NOMO-1 treated with dmso at 0.1 percent for 144 hours (cell line): ENCODE data around the gene PKD2.
"Not testable (repeated sequence)": the region's sequence is repeated elsewhere in the genome, so short reads cannot be mapped to it uniquely, and the experiment has no call there.

Experiments used
- DNase-seq: peaks from one replicate; lab custom pipeline; 2025; ENCODE audit not compliant: unreplicated experiment; lab: John Stamatoyannopoulos, UW

PKD2 gene

DNA sequence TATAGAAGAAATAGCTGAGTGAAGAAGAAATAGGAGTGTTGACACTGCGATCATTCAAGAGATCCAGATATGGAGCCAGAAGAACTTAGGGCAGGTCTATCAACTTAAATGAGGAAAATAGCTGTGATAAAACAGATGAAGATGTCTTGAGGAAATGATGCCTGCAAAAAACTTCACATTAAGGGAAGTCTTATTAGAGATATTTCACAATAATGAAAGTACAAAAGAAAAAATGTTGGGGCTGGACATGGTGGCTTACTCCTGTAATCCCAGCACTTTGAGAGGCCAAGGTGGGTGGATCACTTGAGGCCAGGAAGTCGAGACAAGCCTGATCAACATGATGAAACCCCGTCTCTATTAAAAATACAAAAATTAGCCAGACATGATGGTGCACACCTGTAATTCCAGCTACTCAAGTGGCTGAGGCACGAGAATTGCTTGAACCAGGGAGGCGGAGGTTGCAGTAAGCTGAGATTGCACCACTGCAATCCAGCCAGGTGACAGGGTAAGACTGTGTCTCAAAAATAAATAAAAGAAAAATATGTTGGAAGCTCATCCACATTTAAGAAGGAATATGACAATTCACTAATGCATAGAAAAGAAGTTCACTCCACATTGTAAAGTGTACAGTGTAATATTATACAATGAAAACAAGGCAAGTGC is 56.3 kb downstream of the PKD2 start:
- no peak for DNase-seq

- DNase-seq: no peak
Measured at GRCh38 chr4:88064410-88064809, 57.0 kb downstream of the PKD2 start.

DNA sequence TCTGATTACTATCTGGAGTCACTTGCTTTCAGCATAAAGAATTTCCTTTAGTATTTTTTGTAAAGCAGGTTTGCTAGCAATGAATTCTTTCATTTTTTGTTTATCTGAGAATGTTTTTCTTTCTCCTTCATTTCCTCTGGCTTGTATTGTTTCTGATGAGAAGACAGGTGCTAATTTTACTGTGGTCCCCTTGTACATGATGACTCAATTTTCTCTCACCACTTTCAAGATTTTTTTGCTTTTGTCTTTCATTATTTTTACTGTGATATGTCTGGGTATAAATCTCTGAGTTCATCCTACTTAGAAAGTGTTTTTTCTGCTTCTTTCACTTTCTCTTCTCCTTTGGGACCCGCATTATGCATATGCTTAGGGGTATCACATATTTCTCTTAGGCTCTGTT is 62.6 kb downstream of the PKD2 start:
- no peak for DNase-seq

DNA sequence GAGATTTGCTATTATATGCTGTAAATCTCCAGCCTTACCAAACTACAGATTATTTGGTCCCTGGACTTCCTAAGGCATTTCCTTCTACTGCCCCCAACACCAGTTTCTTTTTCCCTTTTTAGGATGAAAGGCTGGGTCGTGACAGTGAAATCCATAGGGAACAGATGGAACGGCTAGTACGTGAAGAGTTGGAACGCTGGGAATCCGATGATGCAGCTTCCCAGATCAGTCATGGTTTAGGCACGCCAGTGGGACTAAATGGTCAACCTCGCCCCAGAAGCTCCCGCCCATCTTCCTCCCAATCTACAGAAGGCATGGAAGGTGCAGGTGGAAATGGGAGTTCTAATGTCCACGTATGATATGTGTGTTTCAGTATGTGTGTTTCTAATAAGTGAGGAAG is 67.9 kb downstream of the PKD2 start:
- no peak for DNase-seq

GRCh38 chr4:88077911-88078524 is 70.6 kb downstream of the PKD2 start:
- DNase-seq: no peak

DNA sequence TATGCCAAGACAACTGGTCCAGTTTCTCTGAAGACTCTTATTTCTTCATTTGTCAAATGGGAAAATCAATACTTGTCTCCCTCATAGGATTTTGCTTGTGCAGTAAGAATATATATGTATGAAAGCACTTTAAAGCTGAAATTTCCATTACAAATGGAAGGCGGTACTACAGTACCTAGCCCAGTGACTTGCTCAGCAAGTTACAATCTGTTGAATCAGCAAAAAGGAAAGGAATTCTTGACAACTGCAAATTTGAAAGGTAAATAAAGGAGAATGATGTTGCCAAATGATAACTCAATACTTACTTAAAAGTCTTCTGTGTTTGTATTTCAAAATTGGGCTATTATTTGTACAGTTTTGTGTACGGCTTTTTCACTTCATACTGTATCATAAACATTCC is 71.1 kb downstream of the PKD2 start:
- no peak for DNase-seq

- no peak for DNase-seq
Measured at GRCh38 chr4:88080626-88081025, 73.2 kb downstream of the PKD2 start.

- no peak for DNase-seq
Measured at GRCh38 chr4:88087004-88087403, 79.6 kb downstream of the PKD2 start.

- no peak for DNase-seq
Measured at GRCh38 chr4:88090898-88091297, 83.5 kb downstream of the PKD2 start.

DNA sequence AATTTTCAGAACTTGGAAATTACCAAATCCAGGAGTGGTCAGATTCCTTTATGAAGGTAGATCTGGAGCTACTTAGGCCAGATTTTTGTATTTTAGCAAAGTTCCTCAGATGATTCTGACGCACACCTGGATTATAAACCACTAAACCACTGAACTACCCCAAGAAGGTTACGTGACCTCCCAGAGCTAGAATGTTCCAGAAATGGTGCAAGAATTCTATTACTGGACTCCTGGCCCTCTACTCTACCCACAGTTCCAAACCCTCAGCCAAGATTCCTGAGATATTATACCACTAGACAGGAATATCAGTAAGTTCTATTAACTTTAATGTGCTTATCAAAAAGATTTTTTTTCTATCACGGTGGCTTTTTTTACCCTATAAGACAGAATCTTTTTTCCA is 83.9 kb downstream of the PKD2 start:
- no peak for DNase-seq

GRCh38 chr4:88093874-88094273 is 86.4 kb downstream of the PKD2 start:
- no peak for DNase-seq

- DNase-seq: no peak
Measured at GRCh38 chr4:88097301-88097700, 89.9 kb downstream of the PKD2 start.

- DNase-seq: no peak
Measured at GRCh38 chr4:88097781-88098180, 90.3 kb downstream of the PKD2 start.

DNA sequence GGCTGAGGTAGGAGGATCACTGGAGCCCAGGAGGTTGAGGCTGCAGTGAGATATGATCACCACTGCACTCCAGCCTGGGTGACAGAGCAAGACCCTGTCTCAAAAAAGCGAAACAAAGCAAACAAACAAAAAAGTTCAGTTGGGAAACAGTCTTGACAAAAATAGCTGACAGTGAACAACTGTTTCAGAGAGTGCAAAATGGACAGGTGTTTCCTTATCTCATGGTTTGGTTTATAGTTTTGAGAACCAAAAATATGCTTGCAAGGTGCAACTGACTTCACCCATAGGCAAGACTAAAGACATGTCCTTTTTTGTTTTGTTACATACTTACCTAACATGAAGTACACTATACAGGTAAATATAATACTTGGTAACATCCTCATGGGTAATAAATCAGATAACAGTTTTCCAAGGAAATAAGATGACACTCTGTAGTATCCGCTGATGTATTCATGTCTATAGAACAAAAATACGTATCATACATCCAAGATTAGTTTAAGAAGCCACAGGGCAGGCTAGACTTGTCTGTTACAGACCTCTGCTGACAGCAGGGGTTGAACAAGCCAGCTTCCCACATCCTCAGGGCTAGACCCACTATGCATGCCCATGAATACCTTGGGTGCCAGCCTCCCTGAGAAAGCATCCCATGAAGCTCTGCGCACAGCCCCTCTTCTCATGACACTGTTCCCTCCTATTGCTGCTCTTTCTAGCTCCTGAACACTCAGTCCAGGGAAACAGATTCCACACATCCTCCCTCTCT is 91.7 kb downstream of the PKD2 start:
- DNase-seq: no peak

- peak; percentile 16 for DNase-seq
Measured at GRCh38 chr4:88101165-88101564, 93.7 kb downstream of the PKD2 start.

DNA sequence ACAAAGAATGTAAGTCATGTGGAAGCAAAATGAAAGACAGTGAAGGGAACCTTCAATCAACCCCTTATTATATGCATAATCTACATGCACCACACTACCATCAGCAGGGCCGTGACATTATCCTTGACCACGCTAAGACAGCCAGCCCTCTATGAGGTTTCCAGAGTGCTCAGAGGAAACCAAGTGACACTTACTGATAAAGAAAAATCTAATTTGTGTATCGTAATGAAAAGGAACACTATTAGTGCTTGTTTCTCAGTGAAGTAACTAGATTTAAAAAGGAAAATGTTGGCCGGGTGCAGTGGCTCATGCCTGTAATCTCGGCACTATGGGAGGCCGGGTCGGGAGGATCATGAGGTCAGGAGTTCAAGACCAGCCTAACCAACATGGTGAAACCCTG is 94.6 kb downstream of the PKD2 start:
- no peak for DNase-seq

GRCh38 chr4:88104902-88105610 is 97.6 kb downstream of the PKD2 start:
- DNase-seq: no peak

GRCh38 chr4:88106205-88106604 is 98.8 kb downstream of the PKD2 start:
- no peak for DNase-seq

DNA sequence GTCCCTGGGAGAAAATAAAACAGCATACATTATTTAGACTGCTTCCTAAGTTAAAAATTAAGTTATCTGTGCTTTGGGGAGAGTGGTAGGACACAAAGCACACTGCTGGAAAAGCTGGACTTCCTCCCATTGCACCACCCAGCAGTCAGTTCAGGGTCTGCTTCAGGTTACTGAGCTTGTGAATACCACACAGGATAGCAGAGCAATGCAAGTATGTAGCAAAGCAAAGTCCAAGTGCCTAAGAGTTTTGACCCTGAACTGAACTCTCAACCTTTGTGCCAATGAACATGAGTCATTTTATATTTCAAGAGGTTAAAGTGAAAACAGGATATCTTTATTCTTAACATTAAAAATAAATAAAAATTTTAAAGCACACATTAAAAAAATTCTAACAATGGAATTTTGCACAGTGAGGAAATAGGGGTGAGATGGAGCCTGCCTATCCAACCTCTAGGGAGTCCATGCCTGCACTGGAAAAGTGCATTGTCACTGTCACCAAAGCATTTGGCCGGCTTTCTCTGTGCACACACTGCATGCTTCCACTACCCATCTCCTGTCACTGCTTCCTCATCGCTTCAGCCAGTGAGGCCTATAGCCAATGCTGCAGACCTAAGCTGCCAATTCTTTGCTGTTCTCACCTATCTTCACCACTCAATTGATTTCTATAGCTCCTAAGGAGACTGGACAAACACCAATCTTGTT is 100.1 kb downstream of the PKD2 start:
- no peak for DNase-seq

GRCh38 chr4:88108108-88108465 is 100.7 kb downstream of the PKD2 start:
- DNase-seq: not testable (repeated sequence)

DNA sequence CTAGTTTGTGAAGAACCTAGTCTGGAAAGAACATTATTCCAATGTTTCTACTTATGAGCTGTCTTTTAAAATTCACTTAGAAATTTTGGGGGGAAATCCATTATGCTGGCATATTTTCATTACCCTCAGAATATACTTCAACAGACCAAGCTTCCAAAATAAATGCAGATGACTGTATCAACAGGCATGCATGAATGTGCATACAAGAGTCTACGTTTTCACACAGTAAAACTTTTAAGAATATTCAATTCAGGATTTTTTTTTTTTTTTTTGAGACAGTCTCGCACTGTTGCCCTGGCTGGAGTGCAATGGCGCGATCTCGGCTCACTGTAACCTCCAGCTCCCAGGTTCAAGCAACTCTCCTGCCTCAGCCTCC is 101.3 kb downstream of the PKD2 start:
- no peak for DNase-seq
